GM12878 (cell line): ENCODE results near the gene NECAB2. TPM values are rescaled to one million over a fixed set of nuclear protein-coding genes. Genes with fewer than 3 reads are reported as not detected.

Experiments
- ATAC-seq: fragments of 200-7000 bp; cut with Tn5 transposase; 3 replicates; pipeline ENCODE4 v1.9.1; 2020; ENCODE audit warnings: mild to moderate bottlenecking, moderate library complexity
- BruUV-seq: library from RNA; stranded (reverse); fragments of 400-500 nt; replicated peaks from 2 replicates; lab custom pipeline; 2021; lab: Mats Ljungman, UMichigan
- CTCF ChIA-PET: fragments of 300-600 bp; sonication (Branson Sonifier 250); formaldehyde crosslinking; extraction: SDS; loops from one replicate; lab custom pipeline; 2021; ENCODE audit warnings: inconsistent platforms; lab: Yijun Ruan, JAX
- POLR2A ChIA-PET: fragments of 350-600 bp; formaldehyde crosslinking; extraction: SDS; loops from one replicate; lab custom pipeline; 2021; ENCODE audit warnings: inconsistent platforms; lab: Charles Lee
- RAD21 ChIA-PET: fragments of 300-600 bp; sonication (Branson Sonifier 250); formaldehyde crosslinking; loops from one replicate; lab custom pipeline; 2023; ENCODE audit warnings: antibody characterized with exemption; ENCODE audit not compliant: unreplicated experiment; lab: Charles Lee
- SMC1A ChIA-PET: fragments of 300-600 bp; sonication (Branson Sonifier 250); formaldehyde crosslinking; loops from one replicate; lab custom pipeline; 2023; ENCODE audit not compliant: unreplicated experiment, uncharacterized antibody; lab: Charles Lee
- DNase-seq: peaks from one replicate; pipeline ENCODE4 v3.0.0-alpha.2; 2011; ENCODE audit warnings: low read depth, low spot score
- FAIRE-seq: peaks from 3 replicates; lab custom pipeline; 2011; peaks lifted over from hg19 to GRCh38; lab: Jason Lieb, UNC
- H2AFZ ChIP-seq: 2 replicates; pipeline ENCODE4 v1.6.0; 2011; ENCODE audit warnings: low read depth, low read length, control low read depth; ENCODE audit not compliant: control insufficient read depth
- H3K27ac ChIP-seq: 2 replicates; pipeline ENCODE4 v1.5.1; 2011; ENCODE audit warnings: control low read depth; ENCODE audit not compliant: control insufficient read depth, insufficient read depth
- H3K27me3 ChIP-seq, 2 experiments: replicated peaks in 1 of 2; 2 replicates each; pipeline versions ENCODE4 v1.6.0 to v1.6.1; 2011; ENCODE audit warnings: low read length in 1 of 2; ENCODE audit not compliant: control insufficient read depth in 2 of 2, insufficient read depth in 2 of 2
- H3K36me3 ChIP-seq, 2 experiments: 2 replicates each; pipeline ENCODE4 v1.5.1; 2011; ENCODE audit warnings: low read length in 1 of 2; ENCODE audit not compliant: control insufficient read depth in 2 of 2, insufficient read depth in 2 of 2
- H3K4me1 ChIP-seq: 2 replicates; pipeline ENCODE4 v1.6.1; 2011; ENCODE audit warnings: mild to moderate bottlenecking, low read length, moderate library complexity, mixed read lengths; ENCODE audit not compliant: control insufficient read depth, insufficient read depth
- H3K4me2 ChIP-seq: 2 replicates; pipeline ENCODE4 v1.6.0; 2011; ENCODE audit warnings: control low read depth; ENCODE audit not compliant: control insufficient read depth, insufficient read depth
- H3K4me3 ChIP-seq: fragments of 200-600 bp; sonication (generic); 2 replicates; pipeline ENCODE4 v1.5.1; 2016
- H3K79me2 ChIP-seq: 2 replicates; pipeline ENCODE4 v1.6.0; 2011; ENCODE audit warnings: low read length; ENCODE audit not compliant: control insufficient read depth, insufficient read depth
- H3K9ac ChIP-seq: 2 replicates; pipeline ENCODE4 v1.8.0; 2011; ENCODE audit warnings: low read length, control low read depth, mixed read lengths; ENCODE audit not compliant: control insufficient read depth, insufficient read depth
- H3K9me3 ChIP-seq: replicated peaks from 3 replicates; pipeline ENCODE4 v1.5.1; 2011; ENCODE audit warnings: mild to moderate bottlenecking, low read length; ENCODE audit not compliant: control insufficient read depth, insufficient read depth
- H4K20me1 ChIP-seq: 2 replicates; pipeline ENCODE4 v1.6.0; 2011; ENCODE audit not compliant: control insufficient read depth, insufficient read depth
- CBX5 ChIP-seq: sonication (generic); IDR thresholded peaks from 2 replicates; pipeline ENCODE4 v1.6.1; 2016; ENCODE audit warnings: low read depth, moderate library complexity, mild to moderate bottlenecking, inconsistent platforms
- CHD2 ChIP-seq: IDR thresholded peaks from 2 replicates; pipeline ENCODE4 v1.6.1; 2011; ENCODE audit warnings: low read depth, low read length, improper control_type of control experiment, borderline replicate concordance
- E2F8 ChIP-seq: fragments of 450-650 bp; IDR thresholded peaks from 2 replicates; pipeline ENCODE4 v1.6.1; 2018; ENCODE audit warnings: mild to moderate bottlenecking, low read depth, moderate library complexity; ENCODE audit not compliant: partially characterized antibody
- EP300 ChIP-seq, 2 experiments: fragments of 150-350 bp in 1 of 2; IDR thresholded peaks; 2 replicates each; pipeline ENCODE4 v1.6.1; 2011 to 2012; ENCODE audit warnings: low read depth in 2 of 2, low read length in 2 of 2, borderline replicate concordance in 1 of 2, improper control_type of control experiment in 1 of 2, inconsistent platforms in 1 of 2; ENCODE audit not compliant: control insufficient read depth in 1 of 2
- ESRRA ChIP-seq: IDR thresholded peaks from 2 replicates; pipeline ENCODE4 v1.6.1; 2012; ENCODE audit warnings: mild to moderate bottlenecking, low read length, improper control_type of control experiment
- FOXM1 ChIP-seq: IDR thresholded peaks from 2 replicates; pipeline ENCODE4 v1.6.1; 2012; ENCODE audit warnings: low read depth, mild to moderate bottlenecking, inconsistent platforms, low read length, moderate library complexity
- MTA3 ChIP-seq: IDR thresholded peaks from 2 replicates; pipeline ENCODE4 v1.6.1; 2012; ENCODE audit warnings: low read length, inconsistent platforms, borderline replicate concordance
- WGBS: methylation state at CpG from one replicate; pipeline ENCODE4 v1.1.6; 2016; ENCODE audit warnings: low lambda C conversion rate; ENCODE audit not compliant: insufficient replicate concordance, insufficient coverage; ENCODE audit errors: missing lambda C conversion rate; 5-methylcytosine and 5-hydroxymethylcytosine counted together
- in situ Hi-C: fragments of 300-500 bp; cut with MboI; formaldehyde crosslinking; loops from 9 replicates; pipeline ENCODE4 v1.14.3; 2018; ENCODE audit warnings: mixed read lengths
- intact Hi-C: fragments of 100-400 bp; cut with micrococcal nuclease; formaldehyde crosslinking; loops from one replicate; pipeline ENCODE4 v1.14.2; 2022; ENCODE audit not compliant: unreplicated experiment
- polyA plus RNA-seq, 11 experiments: library from polyadenylated mRNA; depleted of rRNA in 4 of 11; unstranded in 6 of 11; stranded (reverse) in 5 of 11; fragments of >200 nt; fragmentation: Nextera tagmentation in 4 of 11; fragmentation: Illumina TruSeq in 1 of 11; extraction: Ambion mirVana in 4 of 11; extraction: Trizol in 1 of 11; gene quantifications; 1 replicate in 1 of 11; 2 replicates in 10 of 11; pipeline versions ENCODE4 v1.2.1 to v1.2.3, GENCODE V29; 2011 to 2016; ENCODE audit warnings: inconsistent platforms in 2 of 11, missing spikeins in 2 of 11, low read depth in 1 of 11
- total RNA-seq, 4 experiments: library from RNA; depleted of rRNA in 3 of 4; stranded (reverse); fragments of >200 nt in 3 of 4; fragmentation: Illumina TruSeq in 1 of 4; extraction: Trizol in 1 of 4; gene quantifications; 2 replicates each; pipeline versions ENCODE4 v1.2.1 to v1.2.3, GENCODE V29; 2013 to 2021
- TF ChIP-seq, protein P1 (sequence below): IDR thresholded peaks from 2 replicates; pipeline ENCODE4 v1.6.1; 2012; ENCODE audit warnings: low read depth, low read length, improper control_type of control experiment
- TF ChIP-seq, protein P2 (sequence below): fragments of 450-650 bp; IDR thresholded peaks from 2 replicates; pipeline ENCODE4 v1.6.1; 2017; ENCODE audit warnings: mild to moderate bottlenecking, low read depth, inconsistent platforms; ENCODE audit not compliant: poor library complexity, severe bottlenecking
- TF ChIP-seq, protein P3 (sequence below): fragments of 450-650 bp; IDR thresholded peaks from 2 replicates; pipeline ENCODE4 v1.6.1; 2014; ENCODE audit warnings: mild to moderate bottlenecking
- TF ChIP-seq, protein P4 (sequence below): fragments of 450-650 bp; formaldehyde crosslinking; IDR thresholded peaks from 2 replicates; pipeline ENCODE4 v1.4.0; 2022; ENCODE audit warnings: mild to moderate bottlenecking, moderate library complexity

The NECAB2 gene
- total and polyA plus RNA-seq, 10 of the 15 experiments (the other 5 are each of a cell fraction or from before 2014, with no cell fraction given): not detected

DNA sequence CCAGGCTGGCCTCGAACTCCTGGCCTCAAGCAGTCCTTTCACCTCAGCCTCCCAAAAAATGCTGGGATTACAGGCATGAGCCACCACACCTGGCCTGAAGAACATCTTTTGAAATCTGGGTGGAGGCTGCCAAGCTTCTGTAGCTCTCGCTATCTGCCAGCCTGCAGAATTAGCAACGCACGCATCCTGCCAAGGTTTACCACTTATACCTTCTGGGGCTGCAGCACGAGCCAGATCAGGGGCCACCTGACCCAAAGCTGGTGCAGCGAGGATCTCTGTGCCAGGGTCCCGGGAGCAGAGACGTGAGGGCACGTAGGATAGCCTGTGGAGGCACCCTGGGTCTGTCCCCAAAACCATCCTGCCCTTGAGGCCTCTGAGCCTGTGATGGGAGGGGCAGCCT, 52.3 kb downstream of the NECAB2 start (continued):
- TF ChIP-seq, protein P1, sequence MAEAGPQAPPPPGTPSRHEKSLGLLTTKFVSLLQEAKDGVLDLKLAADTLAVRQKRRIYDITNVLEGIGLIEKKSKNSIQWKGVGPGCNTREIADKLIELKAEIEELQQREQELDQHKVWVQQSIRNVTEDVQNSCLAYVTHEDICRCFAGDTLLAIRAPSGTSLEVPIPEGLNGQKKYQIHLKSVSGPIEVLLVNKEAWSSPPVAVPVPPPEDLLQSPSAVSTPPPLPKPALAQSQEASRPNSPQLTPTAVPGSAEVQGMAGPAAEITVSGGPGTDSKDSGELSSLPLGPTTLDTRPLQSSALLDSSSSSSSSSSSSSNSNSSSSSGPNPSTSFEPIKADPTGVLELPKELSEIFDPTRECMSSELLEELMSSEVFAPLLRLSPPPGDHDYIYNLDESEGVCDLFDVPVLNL: no peak
- TF ChIP-seq, all 136 proteins: peak for 0

DNA sequence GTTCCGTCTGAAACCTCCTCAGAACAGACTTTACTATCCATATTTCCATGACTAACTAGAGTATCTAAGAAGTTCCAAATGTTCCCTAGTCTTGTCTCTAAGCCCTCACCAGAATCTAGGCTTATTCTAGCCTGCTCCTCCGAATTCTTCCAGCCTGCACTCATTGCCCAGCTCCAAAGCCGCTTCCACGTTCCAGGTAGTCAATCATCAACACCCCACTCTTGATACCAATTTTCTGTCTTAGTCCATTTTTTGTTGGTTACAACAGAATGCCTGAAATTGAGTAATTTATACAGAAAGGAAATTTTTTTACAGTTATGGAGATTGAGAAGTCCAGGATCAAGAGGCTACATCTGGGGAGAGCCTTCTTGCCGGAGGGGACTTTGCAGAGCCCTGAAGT, 53.4 kb downstream of the NECAB2 start:
- Histone ChIP-seq H3K4me1 (no peaks in the 10 kb centered on the region), H3K9me3 (no peaks in the 10 kb centered on the region; the same call in 1 of the 3 replicates), H3K27me3 (no peaks in the 10 kb centered on the region), H3K79me2 (no peaks in the 10 kb centered on the region), H4K20me1 (no peaks in the 10 kb centered on the region), H3K27ac (no peak overlapping the region), H2AFZ (no peak overlapping the region), H3K9ac (no peak overlapping the region), H3K4me2 (no peak overlapping the region), H3K4me3 (no peak overlapping the region), H3K36me3 (no peaks in the 10 kb centered on the region)
- ATAC-seq (no peak), DNase-seq (no peak), FAIRE-seq (no peak)
- ChIA-PET CTCF (no interaction called here), SMC1A (no interaction called here), RAD21 (no interaction called here), POLR2A (no interaction called here)
- WGBS: 21% methylated on average over 5 of the region's 5 CpGs
- no TSS peak for BruUV-seq
- intact Hi-C loops: no loop called here
- in situ Hi-C loops: no loop called here
- TF ChIP-seq MTA3 (no peak), CHD2 (no peak), E2F8 (no peak), EP300 (IDR thresholded peaks at IDR 0.05; ENCODE audit: borderline replicate concordance in 1 of 2, control insufficient read depth in 1 of 2, low read depth in 2 of 2, low read length in 2 of 2) (no peak), ESRRA (no peak), CBX5 (no peak), FOXM1 (no peak)
- TF ChIP-seq, protein P2, sequence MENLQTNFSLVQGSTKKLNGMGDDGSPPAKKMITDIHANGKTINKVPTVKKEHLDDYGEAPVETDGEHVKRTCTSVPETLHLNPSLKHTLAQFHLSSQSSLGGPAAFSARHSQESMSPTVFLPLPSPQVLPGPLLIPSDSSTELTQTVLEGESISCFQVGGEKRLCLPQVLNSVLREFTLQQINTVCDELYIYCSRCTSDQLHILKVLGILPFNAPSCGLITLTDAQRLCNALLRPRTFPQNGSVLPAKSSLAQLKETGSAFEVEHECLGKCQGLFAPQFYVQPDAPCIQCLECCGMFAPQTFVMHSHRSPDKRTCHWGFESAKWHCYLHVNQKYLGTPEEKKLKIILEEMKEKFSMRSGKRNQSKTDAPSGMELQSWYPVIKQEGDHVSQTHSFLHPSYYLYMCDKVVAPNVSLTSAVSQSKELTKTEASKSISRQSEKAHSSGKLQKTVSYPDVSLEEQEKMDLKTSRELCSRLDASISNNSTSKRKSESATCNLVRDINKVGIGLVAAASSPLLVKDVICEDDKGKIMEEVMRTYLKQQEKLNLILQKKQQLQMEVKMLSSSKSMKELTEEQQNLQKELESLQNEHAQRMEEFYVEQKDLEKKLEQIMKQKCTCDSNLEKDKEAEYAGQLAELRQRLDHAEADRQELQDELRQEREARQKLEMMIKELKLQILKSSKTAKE: no peak
- TF ChIP-seq, protein P3, sequence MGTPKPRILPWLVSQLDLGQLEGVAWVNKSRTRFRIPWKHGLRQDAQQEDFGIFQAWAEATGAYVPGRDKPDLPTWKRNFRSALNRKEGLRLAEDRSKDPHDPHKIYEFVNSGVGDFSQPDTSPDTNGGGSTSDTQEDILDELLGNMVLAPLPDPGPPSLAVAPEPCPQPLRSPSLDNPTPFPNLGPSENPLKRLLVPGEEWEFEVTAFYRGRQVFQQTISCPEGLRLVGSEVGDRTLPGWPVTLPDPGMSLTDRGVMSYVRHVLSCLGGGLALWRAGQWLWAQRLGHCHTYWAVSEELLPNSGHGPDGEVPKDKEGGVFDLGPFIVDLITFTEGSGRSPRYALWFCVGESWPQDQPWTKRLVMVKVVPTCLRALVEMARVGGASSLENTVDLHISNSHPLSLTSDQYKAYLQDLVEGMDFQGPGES: no peak
- TF ChIP-seq, protein P4, sequence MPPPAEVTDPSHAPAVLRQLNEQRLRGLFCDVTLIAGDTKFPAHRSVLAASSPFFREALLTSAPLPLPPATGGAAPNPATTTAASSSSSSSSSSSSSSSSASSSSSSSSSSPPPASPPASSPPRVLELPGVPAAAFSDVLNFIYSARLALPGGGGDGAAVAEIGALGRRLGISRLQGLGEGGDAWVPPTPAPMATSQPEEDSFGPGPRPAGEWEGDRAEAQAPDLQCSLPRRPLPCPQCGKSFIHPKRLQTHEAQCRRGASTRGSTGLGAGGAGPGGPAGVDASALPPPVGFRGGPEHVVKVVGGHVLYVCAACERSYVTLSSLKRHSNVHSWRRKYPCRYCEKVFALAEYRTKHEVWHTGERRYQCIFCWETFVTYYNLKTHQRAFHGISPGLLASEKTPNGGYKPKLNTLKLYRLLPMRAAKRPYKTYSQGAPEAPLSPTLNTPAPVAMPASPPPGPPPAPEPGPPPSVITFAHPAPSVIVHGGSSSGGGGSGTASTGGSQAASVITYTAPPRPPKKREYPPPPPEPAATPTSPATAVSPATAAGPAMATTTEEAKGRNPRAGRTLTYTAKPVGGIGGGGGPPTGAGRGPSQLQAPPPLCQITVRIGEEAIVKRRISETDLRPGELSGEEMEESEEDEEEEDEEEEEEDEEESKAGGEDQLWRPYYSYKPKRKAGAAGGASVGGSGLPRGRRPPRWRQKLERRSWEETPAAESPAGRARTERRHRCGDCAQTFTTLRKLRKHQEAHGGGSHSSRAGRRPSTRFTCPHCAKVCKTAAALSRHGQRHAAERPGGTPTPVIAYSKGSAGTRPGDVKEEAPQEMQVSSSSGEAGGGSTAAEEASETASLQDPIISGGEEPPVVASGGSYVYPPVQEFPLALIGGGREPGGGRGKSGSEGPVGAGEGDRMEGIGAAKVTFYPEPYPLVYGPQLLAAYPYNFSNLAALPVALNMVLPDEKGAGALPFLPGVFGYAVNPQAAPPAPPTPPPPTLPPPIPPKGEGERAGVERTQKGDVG: no peak
